Nephron progenitor cell (in vitro differentiated cells): ENCODE measurements around the gene STX5.
A peak's percentile ranks its signal among the peaks of the same experiment; 100 is the strongest.
"Not testable (repeated sequence)": the region's sequence is repeated elsewhere in the genome, so short reads cannot be mapped to it uniquely, and the experiment has no call there.

Experiments used
- DNase-seq: peaks from one replicate; pipeline ENCODE4 v3.0.0; 2021
- H3K27ac Mint-ChIP-seq: 2 replicates; pipeline ENCODE4 v1.8.0; 2021; ENCODE audit warnings: mild to moderate bottlenecking, moderate library complexity, mixed read lengths
- H3K27me3 Mint-ChIP-seq: 2 replicates; pipeline ENCODE4 v1.8.0; 2021; ENCODE audit warnings: mild to moderate bottlenecking, low read depth, mixed read lengths; ENCODE audit not compliant: poor library complexity
- H3K36me3 Mint-ChIP-seq: 2 replicates; pipeline ENCODE4 v1.8.0; 2021; ENCODE audit warnings: low read depth, mixed read lengths
- H3K4me1 Mint-ChIP-seq: 2 replicates; pipeline ENCODE4 v1.8.0; 2021; ENCODE audit warnings: mixed read lengths
- H3K4me3 Mint-ChIP-seq: 2 replicates; pipeline ENCODE4 v1.8.0; 2021; ENCODE audit warnings: mild to moderate bottlenecking, moderate library complexity, mixed read lengths
- H3K9me3 Mint-ChIP-seq: 2 replicates; pipeline ENCODE4 v1.8.0; 2021; ENCODE audit warnings: mild to moderate bottlenecking, moderate library complexity, mixed read lengths
- TF ChIP-seq, protein P1 (sequence below): fragments of 200-600 bp; sonication (generic); IDR thresholded peaks from 2 replicates; pipeline ENCODE4 v1.5.0; 2021; ENCODE audit warnings: antibody characterized with exemption

STX5 gene

DNA sequence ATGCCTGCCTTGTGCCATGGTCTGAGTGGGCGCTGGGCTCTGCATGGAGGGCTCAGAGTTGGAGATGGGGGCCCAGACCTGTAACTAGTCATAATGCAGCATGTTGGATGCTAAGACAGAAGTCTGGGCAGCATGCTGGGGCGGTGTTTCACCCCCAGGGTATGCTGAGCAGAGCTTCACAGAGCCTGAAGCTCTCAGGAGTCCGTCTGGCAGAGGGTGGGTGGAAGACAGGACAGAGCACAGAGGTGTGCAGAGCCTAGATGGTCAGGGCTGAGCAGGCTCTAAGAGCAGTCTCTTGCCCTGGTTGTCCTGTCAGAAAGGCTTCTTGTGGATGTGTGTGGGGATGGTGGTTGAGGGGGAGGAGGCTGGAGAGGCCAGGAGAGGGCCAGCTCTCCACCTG, 53.4 kb downstream of the STX5 start:
- Mint-ChIP-seq H3K36me3 (peaks cover 62% of the 10 kb centered on the region), H3K27me3 (no peaks in the 10 kb centered on the region), H3K4me1 (peaks cover 4% of the 10 kb centered on the region), H3K4me3 (no peak overlapping the region), H3K27ac (peak overlapping the region; percentile 64), H3K9me3 (no peaks in the 10 kb centered on the region)
- TF ChIP-seq, protein P1, sequence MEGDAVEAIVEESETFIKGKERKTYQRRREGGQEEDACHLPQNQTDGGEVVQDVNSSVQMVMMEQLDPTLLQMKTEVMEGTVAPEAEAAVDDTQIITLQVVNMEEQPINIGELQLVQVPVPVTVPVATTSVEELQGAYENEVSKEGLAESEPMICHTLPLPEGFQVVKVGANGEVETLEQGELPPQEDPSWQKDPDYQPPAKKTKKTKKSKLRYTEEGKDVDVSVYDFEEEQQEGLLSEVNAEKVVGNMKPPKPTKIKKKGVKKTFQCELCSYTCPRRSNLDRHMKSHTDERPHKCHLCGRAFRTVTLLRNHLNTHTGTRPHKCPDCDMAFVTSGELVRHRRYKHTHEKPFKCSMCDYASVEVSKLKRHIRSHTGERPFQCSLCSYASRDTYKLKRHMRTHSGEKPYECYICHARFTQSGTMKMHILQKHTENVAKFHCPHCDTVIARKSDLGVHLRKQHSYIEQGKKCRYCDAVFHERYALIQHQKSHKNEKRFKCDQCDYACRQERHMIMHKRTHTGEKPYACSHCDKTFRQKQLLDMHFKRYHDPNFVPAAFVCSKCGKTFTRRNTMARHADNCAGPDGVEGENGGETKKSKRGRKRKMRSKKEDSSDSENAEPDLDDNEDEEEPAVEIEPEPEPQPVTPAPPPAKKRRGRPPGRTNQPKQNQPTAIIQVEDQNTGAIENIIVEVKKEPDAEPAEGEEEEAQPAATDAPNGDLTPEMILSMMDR, result no peak
- no peak for DNase-seq

DNA sequence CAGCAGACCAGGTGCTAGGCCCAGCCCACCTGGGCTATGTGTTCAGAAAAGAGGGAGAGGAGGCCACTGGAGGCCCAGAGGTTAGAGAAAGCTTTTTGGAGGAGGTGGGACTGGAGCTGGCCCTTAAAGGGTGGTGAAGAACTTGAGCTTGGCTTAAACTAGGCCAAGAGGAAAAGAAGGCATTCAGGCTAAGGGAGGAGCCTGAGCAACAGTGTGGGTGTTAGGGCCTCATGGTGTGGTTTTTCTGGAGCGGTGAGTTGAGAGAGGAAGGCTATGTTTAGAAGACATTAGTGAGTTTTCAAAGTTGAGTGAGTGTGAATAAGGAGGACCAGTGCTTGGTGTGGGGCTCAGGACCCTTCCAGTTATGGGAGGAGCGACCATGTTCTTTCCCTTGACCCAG, 54.5 kb downstream of the STX5 start:
- no peak overlapping the region for H3K4me3 Mint-ChIP-seq
- H3K27ac Mint-ChIP-seq, result peak overlapping the region; percentile 44
- TF ChIP-seq, protein P1, result no peak
- no peaks in the 10 kb centered on the region for H3K9me3 Mint-ChIP-seq
- DNase-seq, result no peak
- peaks cover 5% of the 10 kb centered on the region for H3K4me1 Mint-ChIP-seq
- peaks cover 55% of the 10 kb centered on the region for H3K36me3 Mint-ChIP-seq
- H3K27me3 Mint-ChIP-seq, result no peaks in the 10 kb centered on the region

DNA sequence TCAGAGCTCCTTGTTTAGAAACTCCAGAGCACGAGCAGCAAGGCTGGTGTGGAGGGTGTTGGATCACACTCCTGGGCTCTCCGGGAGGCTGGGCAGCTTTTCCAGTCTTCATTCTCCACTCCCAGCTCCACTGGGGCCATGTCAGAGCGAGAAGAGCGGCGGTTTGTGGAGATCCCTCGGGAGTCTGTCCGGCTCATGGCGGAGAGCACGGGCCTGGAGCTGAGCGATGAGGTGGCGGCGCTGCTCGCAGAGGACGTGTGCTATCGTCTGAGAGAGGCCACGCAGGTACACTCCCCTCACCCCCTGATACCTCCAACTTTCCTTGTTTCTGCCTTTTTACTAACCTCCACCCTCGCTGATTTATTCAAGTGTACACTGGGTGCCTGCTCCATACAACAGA, 56.2 kb downstream of the STX5 start:
- peak overlapping the region; percentile 72 for H3K27ac Mint-ChIP-seq
- H3K27me3 Mint-ChIP-seq, result no peaks in the 10 kb centered on the region
- peaks cover 42% of the 10 kb centered on the region for H3K36me3 Mint-ChIP-seq
- TF ChIP-seq, protein P1, result no peak
- no peak for DNase-seq
- no peaks in the 10 kb centered on the region for H3K9me3 Mint-ChIP-seq
- no peak overlapping the region for H3K4me3 Mint-ChIP-seq
- peaks cover 17% of the 10 kb centered on the region for H3K4me1 Mint-ChIP-seq

DNA sequence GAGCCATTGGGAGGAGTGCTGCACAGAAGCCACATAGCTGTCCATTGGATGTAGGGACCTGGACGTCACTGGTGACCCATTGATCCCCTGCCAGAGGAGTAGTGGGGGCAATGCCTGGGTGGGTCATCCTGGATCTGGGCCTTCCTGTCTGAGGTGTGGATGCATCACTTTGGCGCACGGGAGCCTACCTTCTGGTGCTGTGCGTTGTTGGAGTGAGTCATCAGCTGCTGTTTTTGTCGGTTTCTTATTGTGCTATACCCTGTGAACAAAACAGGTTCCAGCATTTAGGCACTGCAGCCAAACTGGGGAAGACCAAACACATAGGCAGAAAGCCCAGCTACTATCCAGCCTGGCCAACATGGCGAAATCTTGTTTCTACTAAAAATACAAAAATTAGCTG, 57.4 kb downstream of the STX5 start:
- no peak overlapping the region for H3K27ac Mint-ChIP-seq
- H3K4me3 Mint-ChIP-seq, result no peak overlapping the region
- no peaks in the 10 kb centered on the region for H3K9me3 Mint-ChIP-seq
- H3K27me3 Mint-ChIP-seq, result peaks cover 1% of the 10 kb centered on the region
- H3K4me1 Mint-ChIP-seq, result peaks cover 29% of the 10 kb centered on the region
- peaks cover 34% of the 10 kb centered on the region for H3K36me3 Mint-ChIP-seq
- no peak for DNase-seq
- TF ChIP-seq, protein P1, result no peak

- peak; percentile 94 for DNase-seq
- Mint-ChIP-seq H3K27me3 (peaks cover 3% of the 10 kb centered on the region), H3K4me3 (peak within 1 kb of the TSS; percentile 86), H3K4me1 (peaks cover 31% of the 10 kb centered on the region), H3K9me3 (no peaks in the 10 kb centered on the region), H3K27ac (peak within 1 kb of the TSS; percentile 99), H3K36me3 (peaks cover 21% of the 10 kb centered on the region)
- TF ChIP-seq, protein P1, result no peak
Measured at GRCh38 chr11:62771144-62772021, 60.5 kb downstream of the STX5 start, which contains the start of gene TAF6L. Gene TAF6L, plus strand, starts transcription at chr11:62771396. Its CDS starts 4,388 bp downstream, at chr11:62775784.

DNA sequence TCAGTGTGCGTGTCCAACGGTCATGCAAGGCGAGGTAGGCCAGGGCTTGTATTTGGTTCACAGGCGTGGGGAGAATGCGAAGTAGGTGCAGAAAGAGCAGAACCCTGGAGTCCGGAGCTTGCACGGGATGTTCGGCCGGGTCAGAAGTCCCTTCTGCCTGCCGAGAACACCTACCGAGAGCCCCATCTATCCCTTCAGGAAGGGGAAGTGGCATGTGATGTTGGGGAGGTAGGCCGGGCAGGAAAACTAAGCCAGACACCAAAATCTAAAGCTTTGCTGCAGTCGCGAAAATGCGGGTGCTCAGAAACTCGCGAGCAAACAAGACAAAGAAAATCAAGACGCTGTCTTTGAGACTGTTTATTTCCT, 61.1 kb downstream of the STX5 start:
- Mint-ChIP-seq H3K27me3 (peaks cover 3% of the 10 kb centered on the region), H3K9me3 (no peaks in the 10 kb centered on the region), H3K4me3 (peak overlapping the region; percentile 86), H3K4me1 (peaks cover 31% of the 10 kb centered on the region), H3K36me3 (peaks cover 19% of the 10 kb centered on the region), H3K27ac (peak overlapping the region; percentile 99)
- TF ChIP-seq, protein P1, result no peak
- peak; percentile 24 for DNase-seq

DNA sequence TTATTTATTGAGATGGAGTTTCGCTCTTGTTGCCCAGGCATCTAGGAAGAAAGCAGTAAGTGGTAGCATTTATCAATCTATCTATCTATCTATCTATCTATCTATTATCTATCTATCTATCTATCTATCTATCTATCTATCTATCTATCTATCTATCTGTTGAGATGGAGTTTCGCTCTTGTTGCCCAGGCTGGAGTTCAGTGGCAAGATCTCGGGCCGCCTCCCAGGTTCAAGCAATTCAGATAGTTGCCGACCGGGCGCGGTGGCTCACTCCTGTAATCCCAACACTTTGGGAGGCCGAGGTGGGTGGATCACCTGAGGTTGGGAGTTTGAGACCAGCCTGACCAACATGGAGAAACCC, 71.0 kb downstream of the STX5 start:
- not testable (repeated sequence) for DNase-seq, H3K27me3 Mint-ChIP-seq, H3K9me3 Mint-ChIP-seq, H3K27ac Mint-ChIP-seq
- Mint-ChIP-seq H3K4me3 (peak overlapping the region; percentile 96), H3K36me3 (peaks cover 19% of the 10 kb centered on the region), H3K4me1 (peaks cover 18% of the 10 kb centered on the region)
